Endothelial cell (in vitro differentiated cells): ENCODE measurements around the gene FAM228B. TPM values are rescaled to one million over a fixed set of nuclear protein-coding genes. Genes with fewer than 3 reads are reported as not detected.

Experiments used
- DNase-seq: peaks from one replicate; pipeline ENCODE4 v3.0.0; 2021; ENCODE audit warnings: low spot score
- H3K27ac Mint-ChIP-seq: one replicate; pipeline ENCODE4 v1.8.0; 2021; ENCODE audit warnings: mixed read lengths, inconsistent platforms; ENCODE audit not compliant: unreplicated experiment
- H3K27me3 Mint-ChIP-seq: one replicate; pipeline ENCODE4 v1.8.0; 2021; ENCODE audit warnings: mild to moderate bottlenecking, moderate library complexity, mixed read lengths, inconsistent platforms; ENCODE audit not compliant: unreplicated experiment
- H3K36me3 Mint-ChIP-seq: one replicate; pipeline ENCODE4 v1.8.0; 2021; ENCODE audit warnings: mild to moderate bottlenecking, low read depth, mixed read lengths, inconsistent platforms; ENCODE audit not compliant: unreplicated experiment
- H3K4me1 Mint-ChIP-seq: one replicate; pipeline ENCODE4 v1.8.0; 2021; ENCODE audit warnings: mild to moderate bottlenecking, mixed read lengths, inconsistent platforms; ENCODE audit not compliant: unreplicated experiment
- H3K4me3 Mint-ChIP-seq: one replicate; pipeline ENCODE4 v1.8.0; 2021; ENCODE audit warnings: mild to moderate bottlenecking, mixed read lengths, inconsistent platforms; ENCODE audit not compliant: unreplicated experiment
- H3K9me3 Mint-ChIP-seq: one replicate; pipeline ENCODE4 v1.8.0; 2021; ENCODE audit warnings: mixed read lengths, inconsistent platforms; ENCODE audit not compliant: unreplicated experiment
- total RNA-seq: library from RNA; stranded (reverse); fragmentation: NEBNext Ultra II Directional; extraction: Animal tissue kit (Norgen Biotek cat#: 25700); gene quantifications from one replicate; pipeline ENCODE4 v1.2.1, GENCODE V29; 2021; ENCODE audit not compliant: unreplicated experiment
- TF ChIP-seq, protein P1 (sequence below): fragments of 200-600 bp; sonication (generic); IDR thresholded peaks from one replicate; pipeline ENCODE4 v1.5.0; 2021; ENCODE audit warnings: antibody characterized with exemption; ENCODE audit not compliant: unreplicated experiment

Gene FAM228B
- total RNA-seq, 1 donor from 2014 or later = 21.3 TPM

DNA sequence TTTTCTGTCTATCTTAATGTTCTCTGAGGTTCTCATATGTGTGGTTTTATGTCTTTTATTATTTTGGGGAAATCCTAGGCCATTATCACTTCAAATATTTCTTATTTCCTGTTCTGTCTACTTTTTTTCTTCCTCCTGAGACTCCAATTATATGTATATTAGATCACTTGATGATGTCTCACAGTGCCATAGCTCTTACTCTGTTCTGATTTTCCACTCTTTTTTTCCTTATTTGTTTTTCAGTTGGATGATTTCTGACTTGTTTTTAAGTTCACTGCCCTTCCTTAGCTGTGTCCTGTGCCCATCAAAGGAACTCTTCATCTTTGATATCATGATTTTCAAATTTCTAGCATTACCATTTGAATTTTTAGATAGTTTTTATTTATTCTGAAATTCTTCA is 24.1 kb downstream of the FAM228B start:
- Mint-ChIP-seq H3K27ac (no peak overlapping the region), H3K4me1 (no peaks in the 10 kb centered on the region), H3K4me3 (no peak overlapping the region), H3K27me3 (no peaks in the 10 kb centered on the region), H3K9me3 (no peaks in the 10 kb centered on the region), H3K36me3 (peaks cover 46% of the 10 kb centered on the region)
- no peak for DNase-seq
- TF ChIP-seq, protein P1, sequence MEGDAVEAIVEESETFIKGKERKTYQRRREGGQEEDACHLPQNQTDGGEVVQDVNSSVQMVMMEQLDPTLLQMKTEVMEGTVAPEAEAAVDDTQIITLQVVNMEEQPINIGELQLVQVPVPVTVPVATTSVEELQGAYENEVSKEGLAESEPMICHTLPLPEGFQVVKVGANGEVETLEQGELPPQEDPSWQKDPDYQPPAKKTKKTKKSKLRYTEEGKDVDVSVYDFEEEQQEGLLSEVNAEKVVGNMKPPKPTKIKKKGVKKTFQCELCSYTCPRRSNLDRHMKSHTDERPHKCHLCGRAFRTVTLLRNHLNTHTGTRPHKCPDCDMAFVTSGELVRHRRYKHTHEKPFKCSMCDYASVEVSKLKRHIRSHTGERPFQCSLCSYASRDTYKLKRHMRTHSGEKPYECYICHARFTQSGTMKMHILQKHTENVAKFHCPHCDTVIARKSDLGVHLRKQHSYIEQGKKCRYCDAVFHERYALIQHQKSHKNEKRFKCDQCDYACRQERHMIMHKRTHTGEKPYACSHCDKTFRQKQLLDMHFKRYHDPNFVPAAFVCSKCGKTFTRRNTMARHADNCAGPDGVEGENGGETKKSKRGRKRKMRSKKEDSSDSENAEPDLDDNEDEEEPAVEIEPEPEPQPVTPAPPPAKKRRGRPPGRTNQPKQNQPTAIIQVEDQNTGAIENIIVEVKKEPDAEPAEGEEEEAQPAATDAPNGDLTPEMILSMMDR = no peak

DNA sequence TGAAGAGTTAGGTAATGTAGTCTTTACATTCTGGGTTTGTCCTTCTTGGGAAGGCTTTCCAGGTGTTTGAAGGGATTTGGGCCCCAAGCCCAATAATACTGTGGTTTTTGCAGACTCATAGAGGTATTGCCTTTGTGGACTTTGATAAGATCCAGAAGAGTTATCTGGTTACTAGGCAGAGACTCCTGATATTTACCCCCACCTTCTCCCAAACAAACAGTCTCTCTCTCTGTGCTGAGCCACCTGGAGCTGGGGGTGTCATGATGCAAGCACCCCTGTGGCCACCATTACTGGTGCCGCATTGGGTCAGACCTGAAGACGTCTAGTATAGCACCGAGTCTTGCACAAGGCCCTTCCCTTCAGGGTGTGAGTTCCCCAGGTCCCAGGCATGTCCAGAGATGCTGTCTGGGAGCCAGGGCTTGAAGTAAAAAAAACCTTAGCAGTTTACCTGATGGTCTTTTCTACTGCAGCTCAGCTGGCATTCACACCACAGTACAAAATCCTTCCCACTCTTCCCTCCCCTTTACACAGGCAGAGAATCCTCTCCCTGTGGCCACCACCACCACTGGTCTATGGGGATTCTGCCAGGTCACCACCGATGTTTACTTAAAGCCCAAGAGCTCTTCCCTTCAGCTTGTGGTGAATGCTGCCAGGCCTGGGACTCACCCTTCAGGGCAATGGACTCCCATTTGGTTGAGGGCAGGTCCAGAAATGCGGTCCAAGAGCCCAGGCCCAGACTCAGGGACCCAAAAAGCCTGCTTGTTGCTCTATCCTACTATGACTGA is 29.3 kb downstream of the FAM228B start:
- no peak for DNase-seq
- no peaks in the 10 kb centered on the region for H3K27me3 Mint-ChIP-seq
- no peaks in the 10 kb centered on the region for H3K9me3 Mint-ChIP-seq
- no peak overlapping the region for H3K4me3 Mint-ChIP-seq
- no peaks in the 10 kb centered on the region for H3K4me1 Mint-ChIP-seq
- H3K36me3 Mint-ChIP-seq = peaks cover 23% of the 10 kb centered on the region
- TF ChIP-seq, protein P1 = no peak
- no peak overlapping the region for H3K27ac Mint-ChIP-seq

DNA sequence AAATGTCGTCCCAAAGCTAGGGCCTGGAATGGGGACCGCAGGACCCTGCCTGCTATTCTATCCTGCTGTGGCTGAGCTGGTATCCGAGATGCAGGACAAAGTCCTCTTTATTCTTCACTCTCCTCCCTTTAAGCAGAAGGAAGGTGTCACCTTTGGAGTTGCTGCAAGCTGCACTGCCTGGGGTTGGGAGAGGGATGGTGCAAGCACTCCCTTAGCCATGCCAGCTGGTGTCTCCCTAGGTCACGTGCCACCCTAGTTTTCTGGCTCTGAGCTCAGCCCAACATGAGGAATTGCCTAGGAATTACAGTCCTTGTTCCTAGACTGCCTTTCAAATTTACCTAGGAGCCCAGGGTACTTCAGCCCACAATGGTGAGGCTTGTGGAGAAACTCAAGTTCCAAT is 30.2 kb downstream of the FAM228B start:
- DNase-seq = no peak
- TF ChIP-seq, protein P1 = no peak
- no peaks in the 10 kb centered on the region for H3K27me3 Mint-ChIP-seq
- H3K4me1 Mint-ChIP-seq = no peaks in the 10 kb centered on the region
- no peaks in the 10 kb centered on the region for H3K9me3 Mint-ChIP-seq
- H3K4me3 Mint-ChIP-seq = no peak overlapping the region
- no peak overlapping the region for H3K27ac Mint-ChIP-seq
- peaks cover 20% of the 10 kb centered on the region for H3K36me3 Mint-ChIP-seq

GRCh38 chr2:24158131-24158530 is 34.9 kb downstream of the FAM228B start:
- Mint-ChIP-seq H3K27ac (no peak overlapping the region), H3K4me1 (no peaks in the 10 kb centered on the region), H3K4me3 (no peak overlapping the region), H3K36me3 (peaks cover 17% of the 10 kb centered on the region), H3K9me3 (no peaks in the 10 kb centered on the region), H3K27me3 (no peaks in the 10 kb centered on the region)
- TF ChIP-seq, protein P1 = no peak
- DNase-seq = no peak

DNA sequence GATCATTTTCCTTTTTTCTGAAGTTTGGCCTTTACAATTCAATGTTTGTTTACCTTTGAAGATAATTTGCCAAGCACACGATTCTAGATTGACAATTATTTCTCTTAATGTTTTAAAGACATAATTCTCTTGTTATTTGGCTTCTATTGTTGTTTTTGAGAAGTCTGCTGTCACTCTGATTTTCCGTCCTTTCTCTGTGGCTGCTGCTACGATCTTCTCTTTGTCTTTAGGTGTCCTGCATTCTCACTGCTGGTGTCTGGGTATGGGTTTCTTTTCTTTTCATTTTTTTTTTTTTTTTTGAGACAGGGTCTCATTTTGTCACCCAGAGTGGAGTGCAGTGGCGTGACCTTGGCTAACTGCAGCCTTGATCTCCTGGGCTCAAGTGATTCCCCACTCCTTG is 36.4 kb downstream of the FAM228B start:
- TF ChIP-seq, protein P1 = no peak
- no peak overlapping the region for H3K27ac Mint-ChIP-seq
- H3K36me3 Mint-ChIP-seq = peaks cover 17% of the 10 kb centered on the region
- peaks cover 3% of the 10 kb centered on the region for H3K4me1 Mint-ChIP-seq
- H3K4me3 Mint-ChIP-seq = no peak overlapping the region
- no peaks in the 10 kb centered on the region for H3K27me3 Mint-ChIP-seq
- no peak for DNase-seq
- no peaks in the 10 kb centered on the region for H3K9me3 Mint-ChIP-seq
